ENCODE measurements around the gene CLCA4. TPM values are rescaled to one million over a fixed set of nuclear protein-coding genes. Genes with fewer than 3 reads are reported as not detected.

CLCA4 gene
- total and polyA plus RNA-seq, 5 donors: 0.07 to 0.11 TPM; not detected in 3

- no peaks in the 10 kb centered on the region for H3K9me3 ChIP-seq (ENCODE audit: control insufficient read depth, low read length)
- H3K4me1 ChIP-seq (ENCODE audit: control insufficient read depth, insufficient read depth, low read length): no peaks in the 10 kb centered on the region
- intact Hi-C loops (cut with DNase I): loop anchor here in 2 of 4 donors (10.0 kb wide), 2 partner anchors 93 to 123 kb away; no protein-coding TSS in a partner anchor
- DNase-seq (no peak), ATAC-seq (peak in 1 of 2 donors; percentile 36)
- H3K4me3 ChIP-seq (ENCODE audit: low read length): no peak overlapping the region
- no peaks in the 10 kb centered on the region for H3K27me3 ChIP-seq (ENCODE audit: control insufficient read depth, insufficient read depth)
- WGBS: 43% methylated on average over 13 of the region's 13 CpGs
- no peak overlapping the region for H3K27ac ChIP-seq (ENCODE audit: low read length)
These were observed 38.8 kb upstream of the CLCA4 start for GRCh38 chr1:86507935-86508582.

GRCh38 chr1:86508583-86508969 lies 38.3 kb upstream of the CLCA4 start:
- Histone ChIP-seq H3K27ac (ENCODE audit: low read length) (no peak overlapping the region), H3K4me1 (ENCODE audit: control insufficient read depth, insufficient read depth, low read length) (no peaks in the 10 kb centered on the region), H3K4me3 (ENCODE audit: low read length) (no peak overlapping the region), H3K9me3 (ENCODE audit: control insufficient read depth, low read length) (no peaks in the 10 kb centered on the region), H3K27me3 (ENCODE audit: control insufficient read depth, insufficient read depth) (no peaks in the 10 kb centered on the region)
- ATAC-seq (no peak), DNase-seq (no peak)
- intact Hi-C loops (cut with DNase I): loop anchor here in 2 of 4 donors (10.0 kb wide), 2 partner anchors 94 to 124 kb away; no protein-coding TSS in a partner anchor
- 79% methylated on average over 2 of the region's 2 CpGs for WGBS

GRCh38 chr1:86515597-86515996 lies 31.3 kb upstream of the CLCA4 start:
- no peak overlapping the region for H3K27ac ChIP-seq (ENCODE audit: low read length)
- intact Hi-C loops (cut with DNase I): no loop called here
- ATAC-seq: peak; percentile 36 to 57
- no peak for DNase-seq
- H3K27me3 ChIP-seq (ENCODE audit: control insufficient read depth, insufficient read depth): no peaks in the 10 kb centered on the region
- no peak overlapping the region for H3K4me3 ChIP-seq (ENCODE audit: low read length)
- WGBS: 46% methylated on average over 2 of the region's 2 CpGs
- H3K4me1 ChIP-seq (ENCODE audit: control insufficient read depth, insufficient read depth, low read length): no peaks in the 10 kb centered on the region
- H3K9me3 ChIP-seq (ENCODE audit: control insufficient read depth, low read length): no peaks in the 10 kb centered on the region

- intact Hi-C loops (cut with DNase I): no loop called here
- ATAC-seq: no peak
These were observed 30.5 kb upstream of the CLCA4 start for GRCh38 chr1:86516335-86516734.

GRCh38 chr1:86517336-86517735 lies 29.5 kb upstream of the CLCA4 start:
- intact Hi-C loops (cut with DNase I): no loop called here
- 62% methylated on average over 1 of the region's 1 CpG for WGBS
- DNase-seq (no peak), ATAC-seq (no peak)
- Histone ChIP-seq H3K27me3 (ENCODE audit: control insufficient read depth, insufficient read depth) (no peaks in the 10 kb centered on the region), H3K27ac (ENCODE audit: low read length) (no peak overlapping the region), H3K4me1 (ENCODE audit: control insufficient read depth, insufficient read depth, low read length) (no peaks in the 10 kb centered on the region), H3K4me3 (ENCODE audit: low read length) (no peak overlapping the region), H3K9me3 (ENCODE audit: control insufficient read depth, low read length) (no peaks in the 10 kb centered on the region)

More at GRCh38 chr1:86516335-86516734, 30.5 kb upstream of the CLCA4 start:
- Histone ChIP-seq H3K9me3 (ENCODE audit: control insufficient read depth, low read length) (no peaks in the 10 kb centered on the region), H3K27ac (ENCODE audit: low read length) (no peak overlapping the region), H3K4me3 (ENCODE audit: low read length) (no peak overlapping the region), H3K4me1 (ENCODE audit: control insufficient read depth, insufficient read depth, low read length) (no peaks in the 10 kb centered on the region), H3K27me3 (ENCODE audit: control insufficient read depth, insufficient read depth) (no peaks in the 10 kb centered on the region)
- DNase-seq: no peak
- 95% methylated on average over 1 of the region's 1 CpG for WGBS

GRCh38 chr1:86520789-86521521 lies 25.9 kb upstream of the CLCA4 start:
- intact Hi-C loops (cut with DNase I): no loop called here
- DNase-seq (no peak), ATAC-seq (no peak)
- WGBS: 87% methylated on average over 4 of the region's 4 CpGs
- Histone ChIP-seq H3K4me3 (ENCODE audit: low read length) (no peak overlapping the region), H3K9me3 (ENCODE audit: control insufficient read depth, low read length) (no peaks in the 10 kb centered on the region), H3K4me1 (ENCODE audit: control insufficient read depth, insufficient read depth, low read length) (no peaks in the 10 kb centered on the region), H3K27me3 (ENCODE audit: control insufficient read depth, insufficient read depth) (no peaks in the 10 kb centered on the region), H3K27ac (ENCODE audit: low read length) (no peak overlapping the region)

GRCh38 chr1:86521522-86521891 lies 25.4 kb upstream of the CLCA4 start:
- no peaks in the 10 kb centered on the region for H3K27me3 ChIP-seq (ENCODE audit: control insufficient read depth, insufficient read depth)
- no peaks in the 10 kb centered on the region for H3K9me3 ChIP-seq (ENCODE audit: control insufficient read depth, low read length)
- H3K4me1 ChIP-seq (ENCODE audit: control insufficient read depth, insufficient read depth, low read length): no peaks in the 10 kb centered on the region
- 68% methylated on average over 2 of the region's 2 CpGs for WGBS
- no peak overlapping the region for H3K4me3 ChIP-seq (ENCODE audit: low read length)
- no peak overlapping the region for H3K27ac ChIP-seq (ENCODE audit: low read length)
- DNase-seq (no peak), ATAC-seq (no peak)
- intact Hi-C loops (cut with DNase I): no loop called here

- intact Hi-C loops (cut with DNase I): no loop called here
- Histone ChIP-seq H3K4me1 (ENCODE audit: control insufficient read depth, insufficient read depth, low read length) (no peaks in the 10 kb centered on the region), H3K27ac (ENCODE audit: low read length) (no peak overlapping the region), H3K4me3 (ENCODE audit: low read length) (no peak overlapping the region), H3K9me3 (ENCODE audit: control insufficient read depth, low read length) (no peaks in the 10 kb centered on the region), H3K27me3 (ENCODE audit: control insufficient read depth, insufficient read depth) (no peaks in the 10 kb centered on the region)
- ATAC-seq: no peak
- WGBS: 57% methylated on average over 3 of the region's 3 CpGs
- DNase-seq: no peak
These were observed 24.6 kb upstream of the CLCA4 start for GRCh38 chr1:86522240-86522639.

GRCh38 chr1:86523670-86524354 lies 23.1 kb upstream of the CLCA4 start:
- 97% methylated on average over 32 of the region's 32 CpGs for WGBS
- ATAC-seq: no peak
- Histone ChIP-seq H3K9me3 (ENCODE audit: control insufficient read depth, low read length) (no peaks in the 10 kb centered on the region), H3K27me3 (ENCODE audit: control insufficient read depth, insufficient read depth) (no peaks in the 10 kb centered on the region), H3K4me3 (ENCODE audit: low read length) (no peak overlapping the region), H3K4me1 (ENCODE audit: control insufficient read depth, insufficient read depth, low read length) (no peaks in the 10 kb centered on the region), H3K27ac (ENCODE audit: low read length) (no peak overlapping the region)
- peak in 1 of 3 donors; percentile 54 for DNase-seq
- intact Hi-C loops (cut with DNase I): no loop called here

- H3K27ac ChIP-seq (ENCODE audit: low read length): no peak overlapping the region
- H3K4me1 ChIP-seq (ENCODE audit: control insufficient read depth, insufficient read depth, low read length): no peaks in the 10 kb centered on the region
- intact Hi-C loops (cut with DNase I): no loop called here
- H3K9me3 ChIP-seq (ENCODE audit: control insufficient read depth, low read length): no peaks in the 10 kb centered on the region
- ATAC-seq: no peak
- 69% methylated on average over 4 of the region's 4 CpGs for WGBS
- DNase-seq: no peak
- H3K4me3 ChIP-seq (ENCODE audit: low read length): no peak overlapping the region
- H3K27me3 ChIP-seq (ENCODE audit: control insufficient read depth, insufficient read depth): no peaks in the 10 kb centered on the region
These were observed 19.6 kb upstream of the CLCA4 start for GRCh38 chr1:86527306-86527705.

GRCh38 chr1:86530211-86530845 lies 16.6 kb upstream of the CLCA4 start:
- no peaks in the 10 kb centered on the region for H3K9me3 ChIP-seq (ENCODE audit: control insufficient read depth, low read length)
- no peaks in the 10 kb centered on the region for H3K27me3 ChIP-seq (ENCODE audit: control insufficient read depth, insufficient read depth)
- no peaks in the 10 kb centered on the region for H3K4me1 ChIP-seq (ENCODE audit: control insufficient read depth, insufficient read depth, low read length)
- DNase-seq (no peak), ATAC-seq (no peak)
- WGBS: 88% methylated on average over 3 of the region's 3 CpGs
- intact Hi-C loops (cut with DNase I): no loop called here
- no peak overlapping the region for H3K27ac ChIP-seq (ENCODE audit: low read length)
- H3K4me3 ChIP-seq (ENCODE audit: low read length): no peak overlapping the region
